Muscle layer of duodenum (tissue), 2 donors: ENCODE data around the gene CALML5.

ENCODE experiments used
- H3K27ac ChIP-seq: one replicate; pipeline ENCODE4 v1.7.0; 2013; ENCODE audit warnings: mild to moderate bottlenecking, low read length
- H3K27me3 ChIP-seq: one replicate; pipeline ENCODE4 v1.7.0; 2013; ENCODE audit warnings: low read depth, mild to moderate bottlenecking, control low read depth, low read length
- H3K36me3 ChIP-seq, 2 donors: one replicate each; pipeline ENCODE4 v1.7.0; 2013; ENCODE audit warnings: low read length in 2 of 2, control low read depth in 1 of 2, mild to moderate bottlenecking in 1 of 2; ENCODE audit not compliant: insufficient read depth in 2 of 2, control insufficient read depth in 1 of 2
- H3K4me1 ChIP-seq, 2 donors: one replicate each; pipeline ENCODE4 v1.7.0; 2013; ENCODE audit warnings: low read length in 2 of 2, mild to moderate bottlenecking in 2 of 2, control low read depth in 1 of 2, moderate library complexity in 1 of 2; ENCODE audit not compliant: insufficient read depth in 2 of 2, control insufficient read depth in 1 of 2
- H3K4me3 ChIP-seq, 2 donors: one replicate each; pipeline ENCODE4 v1.7.0; 2013; ENCODE audit warnings: low read length in 2 of 2, low read depth in 1 of 2, mild to moderate bottlenecking in 1 of 2
- H3K9me3 ChIP-seq, 2 donors: one replicate each; pipeline ENCODE4 v1.7.0; 2013; ENCODE audit warnings: low read length in 2 of 2, control low read depth in 1 of 2, mild to moderate bottlenecking in 1 of 2; ENCODE audit not compliant: control insufficient read depth in 1 of 2
- donor health status: healthy.

The CALML5 gene

DNA sequence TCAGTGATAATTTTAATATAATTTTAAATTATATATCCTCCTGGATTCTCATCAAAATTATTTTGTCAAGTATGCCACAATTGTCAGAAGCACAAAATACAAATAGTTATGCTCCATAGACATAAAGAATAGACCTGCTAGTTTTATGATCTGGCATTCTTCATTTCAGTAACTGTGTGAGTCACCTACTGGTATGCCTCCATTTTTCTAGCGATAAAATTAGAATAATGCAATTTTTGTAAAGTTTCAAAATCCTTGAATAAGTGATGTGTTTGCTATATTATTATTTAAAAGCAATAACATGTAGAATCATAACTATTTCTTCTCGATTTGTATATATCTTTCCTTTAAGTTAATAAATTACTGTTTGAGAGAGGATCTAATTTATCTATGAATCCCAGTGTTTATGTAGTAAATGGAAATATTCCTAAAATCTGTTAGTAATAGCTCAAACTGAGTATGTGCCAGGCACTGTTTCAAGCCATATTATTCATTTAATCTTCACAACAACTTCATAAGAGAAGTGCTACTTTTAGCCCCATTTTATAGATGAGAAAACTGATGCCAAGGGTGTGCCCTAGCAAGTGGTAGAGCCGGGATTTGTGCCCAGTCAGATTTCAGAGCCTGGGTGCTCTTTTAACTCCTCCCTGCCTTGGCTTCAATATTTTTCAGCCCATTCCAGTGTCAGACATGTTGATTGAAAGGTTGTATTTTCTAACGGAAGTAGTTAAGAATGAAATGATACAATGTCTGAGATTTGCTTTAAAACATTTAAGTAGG, 48.6 kb downstream of the CALML5 start:
- Histone ChIP-seq H3K4me1 (peaks cover 0 to 10% of the 10 kb centered on the region in 2 donors), H3K27ac (no peak overlapping the region), H3K4me3 (no peak overlapping the region), H3K36me3 (peaks cover 29 to 36% of the 10 kb centered on the region in 2 donors), H3K27me3 (no peaks in the 10 kb centered on the region), H3K9me3 (no peaks in the 10 kb centered on the region)

- H3K36me3 ChIP-seq: peaks cover 19 to 27% of the 10 kb centered on the region in 2 donors
- H3K27ac ChIP-seq: peak overlapping the region; percentile 97
- H3K4me1 ChIP-seq: peaks cover 0 to 11% of the 10 kb centered on the region in 2 donors
- no peaks in the 10 kb centered on the region for H3K9me3 ChIP-seq
- H3K4me3 ChIP-seq: peak overlapping the region; percentile 38 to 57
- H3K27me3 ChIP-seq: no peaks in the 10 kb centered on the region
Observed at GRCh38 chr10:5449823-5450222, 49.5 kb downstream of the CALML5 start.

GRCh38 chr10:5449227-5449626, 50.1 kb downstream of the CALML5 start:
- peaks cover 13 to 21% of the 10 kb centered on the region in 2 donors for H3K36me3 ChIP-seq
- no peaks in the 10 kb centered on the region for H3K9me3 ChIP-seq
- H3K4me1 ChIP-seq: peaks cover 0 to 11% of the 10 kb centered on the region in 2 donors
- peak overlapping the region; percentile 46 to 88 for H3K4me3 ChIP-seq
- H3K27me3 ChIP-seq: no peaks in the 10 kb centered on the region
- H3K27ac ChIP-seq: peak overlapping the region; percentile 97
